Limb (tissue), 2 donors: Measurements from ENCODE around the gene SECTM1.

ENCODE experiments used
- DNase-seq, 2 donors: peaks; one replicate each; pipeline ENCODE4 v3.0.0-alpha.2; 2016; ENCODE audit errors: extremely low spot score in 2 of 2

SECTM1 gene

DNA sequence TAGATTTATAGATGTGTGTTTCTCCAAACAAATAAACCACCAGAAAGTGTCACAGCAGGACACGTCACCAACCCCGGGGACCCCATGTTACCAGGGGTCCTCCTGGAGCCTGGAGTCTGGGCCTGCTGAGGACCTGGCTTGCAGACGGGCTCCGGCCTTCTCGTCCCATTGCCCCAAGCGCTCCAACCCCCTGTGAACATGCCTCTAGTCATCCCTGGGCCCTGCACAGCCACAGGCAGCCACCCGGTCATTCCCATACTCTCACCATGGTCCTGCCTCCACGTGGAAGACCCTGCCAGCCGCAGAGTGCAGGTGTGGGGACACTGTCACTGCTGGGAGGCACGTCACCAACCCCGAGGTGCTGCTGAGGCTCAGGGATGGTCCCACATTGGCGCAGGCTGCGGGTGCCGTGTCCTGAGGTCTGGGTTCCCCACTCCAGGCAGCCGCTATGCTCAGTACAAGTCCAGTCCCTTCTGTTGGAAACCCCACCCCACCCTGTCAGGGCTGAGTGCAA is 4.5 kb downstream of the SECTM1 start:
- no peak for DNase-seq

DNA sequence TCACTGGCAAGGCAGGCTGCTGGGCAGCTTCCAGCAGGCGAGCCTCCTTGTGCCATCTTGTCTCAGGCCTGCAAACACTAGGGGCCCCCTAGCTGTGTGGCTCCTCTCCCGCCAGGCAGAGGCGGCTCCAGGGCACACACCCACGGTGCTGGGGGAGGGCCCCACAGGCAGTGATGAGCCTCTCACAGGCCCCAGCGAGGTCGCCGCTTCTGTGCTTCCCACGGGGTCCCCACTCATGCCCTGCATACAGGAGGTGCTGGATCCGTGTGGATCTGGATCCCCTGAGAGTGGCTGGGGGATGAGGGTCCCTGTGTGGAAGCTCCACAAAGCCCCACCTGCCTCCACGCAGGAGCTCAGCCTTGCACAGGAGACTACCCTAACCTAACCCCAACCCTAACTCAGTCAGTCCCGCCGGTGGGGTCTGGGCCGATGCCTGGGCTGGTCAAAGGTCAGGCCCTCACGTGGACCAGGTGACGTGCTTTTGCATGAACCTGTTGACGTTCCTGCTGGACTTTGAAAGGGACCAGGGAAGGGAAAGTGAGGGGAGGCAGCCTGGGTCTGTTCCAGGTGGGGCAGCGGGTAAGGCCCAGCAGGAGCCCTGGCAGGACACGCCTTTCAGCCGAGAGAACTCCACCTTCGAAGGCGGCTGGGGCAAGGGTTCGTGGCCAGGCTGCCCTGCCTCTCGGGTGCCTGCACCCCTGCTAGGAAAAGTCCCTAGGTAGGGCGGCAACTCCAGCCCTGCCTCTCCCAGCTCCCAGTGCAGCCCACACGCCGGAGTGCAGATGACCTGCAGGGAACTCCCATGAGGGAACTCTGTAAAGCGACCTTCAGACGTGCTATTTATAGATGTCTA is 5.2 kb downstream of the SECTM1 start:
- no peak for DNase-seq

- DNase-seq = no peak
These were observed 5.8 kb downstream of the SECTM1 start for GRCh38 chr17:82327757-82328140.

- DNase-seq = no peak
These were observed 6.3 kb downstream of the SECTM1 start for GRCh38 chr17:82327289-82327688.

- DNase-seq = no peak
These were observed 8.0 kb downstream of the SECTM1 start for GRCh38 chr17:82325286-82326180.

GRCh38 chr17:82324566-82325285 is 8.8 kb downstream of the SECTM1 start:
- no peak for DNase-seq

- no peak for DNase-seq
These were observed 9.9 kb downstream of the SECTM1 start for GRCh38 chr17:82323514-82324234.

- no peak for DNase-seq
These were observed 10.8 kb downstream of the SECTM1 start for GRCh38 chr17:82322526-82323453.

DNA sequence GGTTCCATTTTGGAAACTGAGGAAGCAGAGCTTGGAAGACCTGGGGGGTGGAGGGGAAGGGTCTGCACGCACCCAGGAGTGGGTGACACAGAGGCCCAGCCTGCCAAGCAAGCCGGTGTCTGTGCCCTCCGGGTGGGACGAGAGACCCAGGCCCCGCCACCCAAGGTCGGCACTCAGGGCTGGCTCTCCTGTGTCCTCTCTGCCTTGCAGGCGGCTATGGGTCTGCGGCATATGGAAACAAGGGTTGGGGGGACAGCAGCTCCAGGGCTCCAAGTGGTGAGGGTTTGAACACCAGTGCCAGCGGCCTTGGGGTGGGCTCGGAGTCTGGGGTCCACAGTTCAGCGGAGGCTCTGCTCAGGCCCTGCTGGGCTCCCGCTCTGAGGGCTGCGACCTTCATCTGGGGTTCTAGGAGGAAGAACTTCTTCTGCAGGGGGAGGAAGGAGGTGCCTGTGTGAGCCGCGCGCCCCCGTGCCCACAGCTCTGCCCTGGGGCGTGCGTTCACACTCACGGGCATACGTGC is 11.6 kb downstream of the SECTM1 start:
- no peak for DNase-seq

DNA sequence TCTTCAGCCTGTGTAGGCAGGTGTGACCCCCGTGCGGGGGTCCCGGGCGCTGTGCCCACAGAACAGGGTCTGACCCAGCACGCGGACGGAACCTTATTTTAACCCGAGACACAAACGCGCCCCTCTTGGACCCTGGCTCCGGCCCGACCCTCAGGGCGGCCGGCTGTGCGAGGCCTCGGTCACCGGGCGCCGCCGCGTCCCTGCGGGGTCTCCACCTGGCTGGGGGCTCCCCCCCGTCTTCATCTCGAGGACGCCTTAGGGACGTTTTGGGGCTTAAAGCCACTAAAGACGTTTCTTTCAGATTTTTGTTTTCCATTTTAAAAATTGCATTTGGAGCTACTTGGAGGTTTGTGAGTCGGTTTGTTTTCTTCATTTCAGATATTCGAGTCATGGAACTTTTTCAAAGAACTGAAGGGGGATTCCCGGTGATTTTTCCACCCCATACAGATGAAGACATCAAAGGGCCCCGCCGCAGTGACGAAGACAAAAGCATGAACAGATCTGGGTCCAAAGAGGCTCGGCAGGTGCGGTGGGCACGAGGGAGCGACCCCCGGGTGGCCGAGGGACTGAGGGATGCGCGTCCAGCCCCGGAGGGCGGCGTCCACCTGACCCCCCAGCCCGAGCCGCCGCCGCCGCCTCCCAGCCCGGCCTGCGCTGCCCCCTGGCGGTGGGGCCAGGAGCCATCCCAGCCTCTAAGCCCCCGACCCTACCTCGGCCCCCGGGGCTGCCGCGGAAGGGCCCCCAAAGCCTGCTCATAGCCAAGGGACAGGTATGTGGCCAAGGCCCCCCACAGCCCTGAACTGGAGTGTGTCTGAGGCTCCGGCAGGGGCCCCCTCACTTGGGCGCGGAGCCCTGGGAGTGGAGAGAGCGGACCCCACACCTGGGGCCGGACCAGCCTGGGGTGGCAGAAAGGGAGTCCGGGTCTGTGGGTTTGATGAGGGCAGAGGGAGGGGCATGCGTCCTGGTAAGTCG is 12.3 kb downstream of the SECTM1 start:
- DNase-seq = no peak

DNA sequence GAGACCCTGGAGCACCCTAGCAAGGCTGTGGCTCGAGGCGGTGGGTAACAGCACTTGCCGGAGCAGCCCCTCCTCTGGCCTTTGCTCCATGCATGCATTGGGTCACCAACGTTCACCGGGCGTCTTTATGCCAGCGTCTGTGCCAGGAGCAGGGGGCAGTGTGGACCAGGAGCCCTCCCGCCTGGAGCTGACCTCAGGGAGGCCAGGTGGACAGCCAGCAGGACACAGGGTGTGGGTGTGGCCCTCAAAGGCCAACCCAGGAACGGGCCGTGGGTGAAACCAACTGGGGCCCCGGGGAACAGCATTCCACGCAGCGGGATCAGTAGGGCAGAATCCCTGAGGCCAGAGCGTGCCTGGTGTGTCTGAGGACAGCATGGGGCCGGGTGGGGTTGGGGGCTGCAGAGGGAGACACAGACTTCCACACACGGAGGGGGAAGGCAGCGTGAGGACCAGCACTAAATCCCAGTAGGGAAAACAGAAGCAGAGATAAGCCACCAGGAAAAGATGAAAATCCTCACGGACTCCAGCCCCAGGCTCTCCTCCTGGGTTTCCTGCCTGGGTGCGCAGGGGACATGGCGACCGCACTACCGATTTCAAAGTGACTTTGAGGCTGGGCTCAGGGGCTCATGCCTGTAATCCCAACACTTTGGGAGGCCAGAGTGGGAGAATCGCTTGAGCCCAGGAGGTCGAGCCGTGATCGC is 13.3 kb downstream of the SECTM1 start:
- DNase-seq = no peak

- DNase-seq = no peak
These were observed 13.9 kb downstream of the SECTM1 start for GRCh38 chr17:82319619-82320062.

DNA sequence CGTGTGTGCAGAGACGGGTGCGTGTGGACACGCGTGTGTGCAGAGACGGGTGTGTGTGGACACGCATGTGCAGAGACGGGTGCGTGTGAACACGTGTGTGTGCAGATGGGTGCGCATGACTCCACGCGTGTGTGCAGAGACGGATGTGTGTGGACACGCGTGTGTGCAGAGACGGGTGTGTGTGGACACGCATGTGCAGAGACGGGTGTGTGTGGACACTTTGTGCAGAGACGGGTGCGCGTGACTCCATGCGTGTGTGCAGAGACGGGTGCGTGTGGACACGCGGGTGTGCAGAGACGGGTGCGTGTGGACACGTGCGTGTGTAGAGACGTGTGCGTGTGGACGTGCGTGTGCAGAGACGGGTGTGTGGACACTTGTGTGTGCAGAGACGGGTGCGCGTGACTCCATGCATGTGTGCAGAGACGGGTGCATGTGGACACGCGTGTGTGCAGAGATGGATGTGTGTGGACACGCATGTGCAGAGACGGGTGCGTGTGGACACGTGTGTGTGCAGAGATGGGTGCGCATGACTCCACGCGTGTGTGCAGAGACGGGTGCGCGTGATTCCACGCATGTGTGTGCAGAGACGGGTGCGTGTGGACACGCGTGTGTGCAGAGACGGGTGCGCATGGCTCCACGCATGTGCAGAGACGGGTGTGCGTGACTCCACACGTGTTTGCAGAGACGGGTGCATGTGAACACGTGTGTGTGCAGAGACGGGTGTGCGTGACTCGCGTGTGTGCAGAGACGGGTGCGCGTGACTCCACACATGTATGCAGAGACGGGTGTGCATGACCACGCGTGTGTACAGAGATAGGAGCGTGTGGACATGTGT is 14.6 kb downstream of the SECTM1 start:
- no peak for DNase-seq

GRCh38 chr17:82318169-82318498 is 15.4 kb downstream of the SECTM1 start:
- DNase-seq = no peak

- DNase-seq = no peak
These were observed 16.0 kb downstream of the SECTM1 start, which contains the start of gene CD7 for GRCh38 chr17:82317394-82318168. Gene CD7 (minus strand): TSS chr17:82317608. CDS start chr17:82317495, 113 bp downstream.
